Measurements from ENCODE around the gene IPPK.

GRCh38 chr9:92696619-92697018 lies 26.7 kb upstream of the IPPK start:
- TF ChIP-seq, protein P1, sequence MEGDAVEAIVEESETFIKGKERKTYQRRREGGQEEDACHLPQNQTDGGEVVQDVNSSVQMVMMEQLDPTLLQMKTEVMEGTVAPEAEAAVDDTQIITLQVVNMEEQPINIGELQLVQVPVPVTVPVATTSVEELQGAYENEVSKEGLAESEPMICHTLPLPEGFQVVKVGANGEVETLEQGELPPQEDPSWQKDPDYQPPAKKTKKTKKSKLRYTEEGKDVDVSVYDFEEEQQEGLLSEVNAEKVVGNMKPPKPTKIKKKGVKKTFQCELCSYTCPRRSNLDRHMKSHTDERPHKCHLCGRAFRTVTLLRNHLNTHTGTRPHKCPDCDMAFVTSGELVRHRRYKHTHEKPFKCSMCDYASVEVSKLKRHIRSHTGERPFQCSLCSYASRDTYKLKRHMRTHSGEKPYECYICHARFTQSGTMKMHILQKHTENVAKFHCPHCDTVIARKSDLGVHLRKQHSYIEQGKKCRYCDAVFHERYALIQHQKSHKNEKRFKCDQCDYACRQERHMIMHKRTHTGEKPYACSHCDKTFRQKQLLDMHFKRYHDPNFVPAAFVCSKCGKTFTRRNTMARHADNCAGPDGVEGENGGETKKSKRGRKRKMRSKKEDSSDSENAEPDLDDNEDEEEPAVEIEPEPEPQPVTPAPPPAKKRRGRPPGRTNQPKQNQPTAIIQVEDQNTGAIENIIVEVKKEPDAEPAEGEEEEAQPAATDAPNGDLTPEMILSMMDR (IDR thresholded peaks at IDR 0.05), result no peak
- TF ChIP-seq EP300 (IDR thresholded peaks at IDR 0.05), result no peak

Data from gastroesophageal sphincter (tissue), 3 donors.